HEK293 (cell line): ENCODE measurements around the gene ZCCHC7.

Source experiments
- CTCF ChIA-PET: fragments of 350-600 bp; formaldehyde crosslinking; extraction: SDS; loops from one replicate; lab custom pipeline; 2021; ENCODE audit warnings: antibody characterized with exemption; lab: Yijun Ruan, JAX
- POLR2A ChIA-PET: fragments of 300-600 bp; formaldehyde crosslinking; extraction: SDS; loops from one replicate; lab custom pipeline; 2020; ENCODE audit warnings: antibody characterized with exemption, inconsistent platforms; lab: Yijun Ruan, JAX
- H3K27ac ChIP-seq: fragments of 200-500 bp; sonication (Bioruptor generic); 2 replicates; pipeline ENCODE4 v1.5.1; 2014; ENCODE audit warnings: low read depth, low read length, control low read depth, inconsistent platforms; ENCODE audit errors: extremely low read depth
- H3K36me3 ChIP-seq, 2 experiments: fragments of 200-500 bp in 1 of 2; sonication (Bioruptor generic) in 1 of 2; 1 replicate in 1 of 2; 2 replicates in 1 of 2; pipeline ENCODE4 v1.5.1; 2014 to 2017; ENCODE audit warnings: inconsistent platforms in 2 of 2, low read length in 2 of 2; ENCODE audit not compliant: control insufficient read depth in 2 of 2, insufficient read depth in 1 of 2
- H3K4me1 ChIP-seq: fragments of 200-500 bp; sonication (Bioruptor generic); 2 replicates; pipeline ENCODE4 v1.5.1; 2014; ENCODE audit warnings: mild to moderate bottlenecking, low read length, inconsistent platforms; ENCODE audit not compliant: control insufficient read depth, insufficient read depth
- H3K4me3 ChIP-seq: 2 replicates; pipeline ENCODE4 v1.5.1; 2011; ENCODE audit warnings: low read depth, mild to moderate bottlenecking, control low read depth, low read length, moderate library complexity
- H3K9me3 ChIP-seq: fragments of 200-500 bp; sonication (Bioruptor generic); 2 replicates; pipeline ENCODE4 v1.5.1; 2014; ENCODE audit warnings: low read depth, low read length, inconsistent platforms; ENCODE audit not compliant: control insufficient read depth, insufficient read depth
- HOXA7 ChIP-seq: sonication (generic); formaldehyde crosslinking; IDR thresholded peaks from 2 replicates; pipeline ENCODE4 v1.8.1; 2022; ENCODE audit warnings: missing genetic modification reagents, borderline replicate concordance
- INSM2 ChIP-seq: fragments of 450-650 bp; formaldehyde crosslinking; IDR thresholded peaks from 2 replicates; pipeline ENCODE4 v1.5.1; 2016; ENCODE audit warnings: missing biosample characterization, missing genetic modification characterization
- KLF1 ChIP-seq: fragments of 450-650 bp; formaldehyde crosslinking; IDR thresholded peaks from 2 replicates; pipeline ENCODE4 v1.5.1; 2016; ENCODE audit warnings: missing biosample characterization, missing genetic modification characterization
- MYNN ChIP-seq: fragments of 450-650 bp; formaldehyde crosslinking; IDR thresholded peaks from 2 replicates; pipeline ENCODE4 v1.5.1; 2016; ENCODE audit warnings: missing biosample characterization, missing genetic modification characterization, borderline replicate concordance
- PRDM4 ChIP-seq: fragments of 450-650 bp; formaldehyde crosslinking; IDR thresholded peaks from 2 replicates; pipeline ENCODE4 v1.5.1; 2017; ENCODE audit warnings: missing biosample characterization, missing genetic modification characterization
- SP2 ChIP-seq: fragments of 450-650 bp; formaldehyde crosslinking; IDR thresholded peaks from 2 replicates; pipeline ENCODE4 v1.5.1; 2016; ENCODE audit warnings: missing biosample characterization, missing genetic modification characterization
- TSHZ1 ChIP-seq: fragments of 450-650 bp; formaldehyde crosslinking; IDR thresholded peaks from 2 replicates; pipeline ENCODE4 v1.5.1; 2016; ENCODE audit warnings: missing biosample characterization, missing genetic modification characterization, borderline replicate concordance
- ZFP37 ChIP-seq: fragments of 450-650 bp; formaldehyde crosslinking; IDR thresholded peaks from 2 replicates; pipeline ENCODE4 v1.5.1; 2016; ENCODE audit warnings: missing biosample characterization, missing genetic modification characterization
- ZFP41 ChIP-seq: fragments of 450-650 bp; formaldehyde crosslinking; IDR thresholded peaks from 2 replicates; pipeline ENCODE4 v1.5.1; 2016; ENCODE audit warnings: missing biosample characterization, missing genetic modification characterization, borderline replicate concordance
- ZNF174 ChIP-seq: fragments of 450-650 bp; formaldehyde crosslinking; IDR thresholded peaks from 2 replicates; pipeline ENCODE4 v1.5.0; 2017; ENCODE audit warnings: missing biosample characterization, mild to moderate bottlenecking, missing genetic modification characterization
- ZNF214 ChIP-seq: fragments of 450-650 bp; formaldehyde crosslinking; IDR thresholded peaks from 2 replicates; pipeline ENCODE4 v1.5.1; 2017; ENCODE audit warnings: missing biosample characterization, mild to moderate bottlenecking, missing genetic modification characterization, borderline replicate concordance
- ZNF324 ChIP-seq: fragments of 450-650 bp; formaldehyde crosslinking; IDR thresholded peaks from 2 replicates; pipeline ENCODE4 v1.5.1; 2016; ENCODE audit warnings: missing biosample characterization, missing genetic modification characterization
- ZNF510 ChIP-seq: fragments of 450-650 bp; formaldehyde crosslinking; IDR thresholded peaks from 2 replicates; pipeline ENCODE4 v1.5.1; 2018; ENCODE audit warnings: mild to moderate bottlenecking, missing genetic modification characterization, missing biosample characterization; ENCODE audit not compliant: insufficient replicate concordance
- ZNF677 ChIP-seq: fragments of 450-650 bp; IDR thresholded peaks from 2 replicates; pipeline ENCODE4 v1.5.0; 2018; ENCODE audit warnings: missing biosample characterization, mild to moderate bottlenecking, missing genetic modification characterization, moderate library complexity
- ZNF701 ChIP-seq: fragments of 450-650 bp; formaldehyde crosslinking; IDR thresholded peaks from 2 replicates; pipeline ENCODE4 v1.5.1; 2016; ENCODE audit warnings: missing biosample characterization, missing genetic modification characterization
- ZNF768 ChIP-seq: fragments of 450-650 bp; formaldehyde crosslinking; IDR thresholded peaks from 2 replicates; pipeline ENCODE4 v1.5.1; 2018; ENCODE audit warnings: missing biosample characterization, mild to moderate bottlenecking, missing genetic modification characterization
- ZSCAN18 ChIP-seq: fragments of 450-650 bp; formaldehyde crosslinking; IDR thresholded peaks from 2 replicates; pipeline ENCODE4 v1.5.1; 2016; ENCODE audit warnings: missing biosample characterization, missing genetic modification characterization
- ZSCAN30 ChIP-seq: fragments of 450-650 bp; IDR thresholded peaks from 2 replicates; pipeline ENCODE4 v1.5.1; 2018; ENCODE audit warnings: missing biosample characterization, mild to moderate bottlenecking, missing genetic modification characterization, moderate library complexity
- ZSCAN4 ChIP-seq: fragments of 450-650 bp; formaldehyde crosslinking; IDR thresholded peaks from 2 replicates; pipeline ENCODE4 v1.5.1; 2017; ENCODE audit warnings: missing biosample characterization, missing genetic modification characterization

Gene ZCCHC7

GRCh38 chr9:37382982-37383357, 262.6 kb downstream of the ZCCHC7 start:
- H3K4me1 ChIP-seq, result no peaks in the 10 kb centered on the region
- no peaks in the 10 kb centered on the region for H3K36me3 ChIP-seq
- no peak overlapping the region for H3K27ac ChIP-seq
- ChIA-PET CTCF (interaction anchor here (1.7 kb wide), 1 partner anchor 8 kb away, joined by 4 read pairs; no protein-coding TSS in a partner anchor), POLR2A (no interaction called here)
- no peak overlapping the region for H3K4me3 ChIP-seq
- H3K9me3 ChIP-seq, result no peaks in the 10 kb centered on the region
- no peak for TF ChIP-seq SP2 (tag by site-specific recombination)
- no peak for TF ChIP-seq ZSCAN18 (tag by site-specific recombination)
- no peak for TF ChIP-seq ZNF324 (tag by site-specific recombination)
- no peak for TF ChIP-seq ZSCAN30

GRCh38 chr9:37383393-37383792, 263.0 kb downstream of the ZCCHC7 start:
- CTCF ChIA-PET, result interaction anchor here (1.7 kb wide), 1 partner anchor 8 kb away, joined by 4 read pairs; no protein-coding TSS in a partner anchor
- Histone ChIP-seq H3K27ac (no peak overlapping the region), H3K4me1 (no peaks in the 10 kb centered on the region), H3K9me3 (no peaks in the 10 kb centered on the region), H3K4me3 (no peak overlapping the region), H3K36me3 (no peaks in the 10 kb centered on the region)
- POLR2A ChIA-PET, result no interaction called here
- TF ChIP-seq ZNF510 (no peak), ZNF768 (tag by site-specific recombination) (no peak), ZNF701 (no peak), HOXA7 (CRISPR knock-in tag) (no peak), MYNN (no peak), ZNF174 (tag by site-specific recombination) (no peak), PRDM4 (tag by site-specific recombination) (no peak), ZFP41 (no peak), ZSCAN4 (tag by site-specific recombination) (no peak), TSHZ1 (tag by site-specific recombination) (no peak), ZNF214 (tag by site-specific recombination) (no peak), ZNF677 (tag by site-specific recombination) (no peak), KLF1 (tag by site-specific recombination) (no peak), INSM2 (tag by site-specific recombination) (no peak), ZFP37 (tag by site-specific recombination) (no peak)
